D721Med (cell line): ENCODE results near the gene HERC2.

ENCODE experiments used
- DNase-seq: peaks from one replicate; pipeline ENCODE4 v3.0.0; 2011; ENCODE audit warnings: low spot score; ENCODE audit not compliant: insufficient read length
- FAIRE-seq: peaks from 2 replicates; lab custom pipeline; 2011; peaks lifted over from hg19 to GRCh38; lab: Jason Lieb, UNC
- CTCF ChIP-seq: IDR thresholded peaks from 2 replicates; pipeline ENCODE4 v1.5.1; 2012; ENCODE audit warnings: mild to moderate bottlenecking, control low read depth; ENCODE audit not compliant: insufficient read depth; ENCODE audit errors: missing control alignments

HERC2 gene

GRCh38 chr15:28109626-28110455 is 212.1 kb downstream of the HERC2 start:
- no peak for TF ChIP-seq CTCF
- DNase-seq (no peak), FAIRE-seq (no peak)

DNA sequence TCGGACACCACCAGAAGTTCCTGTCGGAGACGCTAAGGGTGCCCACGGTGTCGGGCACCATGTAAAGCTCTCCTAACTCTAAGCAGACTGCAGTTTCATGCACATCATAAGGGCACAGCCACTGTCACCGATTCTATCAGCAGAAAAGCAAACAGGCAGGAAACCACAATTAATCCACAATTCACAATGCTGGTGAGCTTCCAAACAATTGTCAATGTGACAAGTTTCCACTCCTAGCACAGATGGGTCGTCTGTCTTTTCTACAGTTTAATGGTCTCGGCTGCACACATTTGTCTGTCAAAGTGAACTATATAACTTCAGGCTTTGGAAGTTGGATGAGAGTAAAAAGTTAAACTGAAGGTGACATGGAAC is 214.1 kb downstream of the HERC2 start:
- FAIRE-seq (no peak), DNase-seq (no peak)
- no peak for TF ChIP-seq CTCF

DNA sequence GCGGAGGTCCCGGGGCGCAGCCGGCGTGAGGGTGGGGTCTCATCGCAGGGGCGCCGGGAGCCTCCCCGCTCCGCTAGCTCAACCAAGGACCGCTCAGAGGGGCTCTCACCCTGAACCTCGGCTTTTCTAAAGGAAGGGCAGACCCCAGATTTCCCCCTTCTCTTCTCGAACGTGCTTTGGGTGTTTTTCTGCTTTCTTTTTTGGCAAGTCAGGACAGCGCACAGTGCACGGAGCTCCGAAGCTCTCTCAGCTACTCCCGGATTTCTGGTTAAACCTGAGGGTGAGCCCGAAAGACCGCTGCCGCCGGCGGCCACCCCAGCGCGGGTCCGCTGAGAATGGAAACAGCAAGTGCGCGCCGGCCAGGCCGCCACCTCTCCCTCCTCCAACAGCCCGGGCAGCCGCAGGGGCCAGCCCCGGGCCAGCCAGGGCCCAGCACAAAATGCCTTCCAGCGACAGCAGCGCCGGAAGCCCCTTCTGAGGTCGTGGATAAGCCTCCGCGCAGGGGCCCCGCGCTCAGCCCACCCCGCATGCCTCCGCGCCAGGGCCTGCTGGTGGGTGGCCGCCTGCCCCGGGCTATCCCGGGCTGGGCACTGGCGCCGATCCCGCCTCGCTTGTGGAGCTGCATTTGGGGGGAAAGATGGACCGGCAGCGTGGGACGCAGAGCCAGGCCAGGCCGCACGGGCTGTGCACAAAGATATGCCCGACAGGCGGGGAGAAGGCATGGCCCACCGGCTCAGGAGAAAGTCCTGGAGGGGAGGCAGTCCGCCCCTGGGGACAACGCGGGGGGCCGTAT is 214.7 kb downstream of the HERC2 start:
- FAIRE-seq (no peak), DNase-seq (no peak)
- TF ChIP-seq CTCF: no peak

DNA sequence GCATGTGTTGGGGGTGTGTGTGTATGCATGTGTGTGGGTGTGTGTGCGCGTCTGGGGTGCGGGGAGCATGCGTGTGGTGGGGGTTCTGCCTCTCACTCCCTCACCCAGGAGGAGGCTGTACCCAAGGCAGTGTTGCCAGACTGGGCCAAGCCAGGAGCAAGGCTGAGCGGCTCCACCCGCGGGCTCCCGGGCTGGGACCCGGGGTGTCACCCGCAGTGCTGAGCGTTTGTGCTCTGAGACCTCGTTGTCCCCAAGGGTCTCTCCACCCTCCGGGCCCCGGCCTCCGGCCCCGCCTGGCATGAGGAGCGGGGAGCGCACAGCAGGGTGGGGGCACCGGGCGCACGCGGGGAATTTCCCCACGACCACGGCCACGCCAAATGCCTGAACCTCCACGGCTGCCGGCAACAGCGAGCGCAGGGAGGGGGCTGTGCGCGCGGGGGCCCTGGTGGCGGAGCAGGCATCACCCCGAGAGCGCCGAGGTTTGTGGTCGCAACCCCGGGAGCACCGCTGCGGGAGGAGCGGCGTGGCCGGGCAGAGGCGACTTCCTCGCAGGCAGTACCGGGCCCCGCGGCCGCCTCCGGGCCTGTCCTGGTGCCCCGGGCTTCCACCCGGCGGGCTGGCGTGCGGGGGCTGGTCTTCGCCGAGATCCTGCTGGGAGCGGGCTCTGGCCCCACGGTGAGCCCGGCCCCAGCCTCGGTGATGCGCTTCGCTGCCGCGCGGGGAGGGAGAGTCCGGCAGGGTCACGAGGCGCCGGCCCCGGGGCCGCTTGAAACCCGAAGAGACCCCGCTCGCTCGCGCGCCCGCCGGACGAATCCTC is 215.5 kb downstream of the HERC2 start:
- no peak for DNase-seq
- TF ChIP-seq CTCF: no peak
- FAIRE-seq: no peak

DNA sequence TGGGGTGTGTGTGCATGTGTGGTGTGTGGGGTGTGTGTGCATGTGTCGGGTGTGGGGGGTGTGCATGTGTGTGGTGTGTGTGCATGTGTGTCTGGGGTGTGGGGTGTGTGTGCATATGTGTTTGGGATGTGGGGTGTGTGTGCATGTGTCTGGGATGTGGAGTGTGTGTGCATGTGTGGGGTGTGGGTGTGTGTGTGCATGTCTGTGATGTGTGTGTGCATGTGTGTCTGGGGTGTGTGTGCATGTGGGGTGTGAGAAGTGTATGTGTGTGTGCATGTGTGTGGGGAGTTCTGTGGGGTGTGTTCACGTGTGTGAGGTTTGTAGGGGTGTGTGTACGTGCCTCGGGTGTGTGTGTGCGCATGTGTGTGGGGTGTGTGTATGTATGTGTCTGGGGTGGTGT is 216.2 kb downstream of the HERC2 start:
- no peak for TF ChIP-seq CTCF
- DNase-seq (no peak), FAIRE-seq (no peak)

- FAIRE-seq: no peak
- TF ChIP-seq CTCF: no peak
These were observed 216.7 kb downstream of the HERC2 start for GRCh38 chr15:28105224-28105791.

More at GRCh38 chr15:28105224-28105791, 216.7 kb downstream of the HERC2 start:
- no peak for DNase-seq
